Endodermal cell (in vitro differentiated cells): Measurements from ENCODE around the gene RGS7. TPM values are rescaled to one million over a fixed set of nuclear protein-coding genes. Genes with fewer than 3 reads are reported as not detected.

Source experiments
- DNase-seq: peaks from one replicate; pipeline ENCODE4 v3.0.0-alpha.2; 2017
- H3K27ac ChIP-seq: 2 replicates; pipeline ENCODE4 v1.5.1; 2013; ENCODE audit warnings: mild to moderate bottlenecking, low read depth, low read length, moderate library complexity
- H3K27me3 ChIP-seq: 2 replicates; pipeline ENCODE4 v1.6.1; 2013; ENCODE audit warnings: mild to moderate bottlenecking, low read length, moderate library complexity; ENCODE audit not compliant: insufficient read depth, control insufficient read depth, poor library complexity, severe bottlenecking
- H3K36me3 ChIP-seq: 2 replicates; pipeline ENCODE4 v1.7.0; 2013; ENCODE audit warnings: mild to moderate bottlenecking, low read length, moderate library complexity; ENCODE audit not compliant: control insufficient read depth, insufficient read depth
- H3K4me1 ChIP-seq: one replicate; pipeline ENCODE4 v1.7.0; 2013; ENCODE audit warnings: low read length; ENCODE audit not compliant: control insufficient read depth, insufficient read depth
- H3K4me3 ChIP-seq: 2 replicates; pipeline ENCODE4 v1.5.1; 2013; ENCODE audit warnings: mild to moderate bottlenecking, low read length, moderate library complexity
- H3K9ac ChIP-seq: 2 replicates; pipeline ENCODE4 v1.6.1; 2013; ENCODE audit warnings: mild to moderate bottlenecking, low read length, moderate library complexity; ENCODE audit not compliant: poor library complexity, severe bottlenecking; ENCODE audit errors: extremely low read depth
- H3K9me3 ChIP-seq: 2 replicates; pipeline ENCODE4 v1.6.1; 2013; ENCODE audit warnings: mild to moderate bottlenecking, low read length, moderate library complexity; ENCODE audit not compliant: control insufficient read depth
- H3K27ac Mint-ChIP-seq: 2 replicates; pipeline ENCODE4 v1.8.0; 2020; ENCODE audit warnings: mixed read lengths
- H3K27me3 Mint-ChIP-seq: 2 replicates; pipeline ENCODE4 v1.8.0; 2021; ENCODE audit warnings: mild to moderate bottlenecking, mixed read lengths; ENCODE audit not compliant: insufficient read depth
- H3K36me3 Mint-ChIP-seq: 2 replicates; pipeline ENCODE4 v1.8.0; 2020; ENCODE audit warnings: low read depth, mixed read lengths
- H3K4me1 Mint-ChIP-seq: 2 replicates; pipeline ENCODE4 v1.8.0; 2020; ENCODE audit warnings: mixed read lengths
- H3K4me3 Mint-ChIP-seq: 2 replicates; pipeline ENCODE4 v1.8.0; 2020; ENCODE audit warnings: mild to moderate bottlenecking, moderate library complexity, mixed read lengths
- H3K9me3 Mint-ChIP-seq: 2 replicates; pipeline ENCODE4 v1.8.0; 2020; ENCODE audit warnings: mild to moderate bottlenecking, mixed read lengths
- WGBS, 2 experiments: methylation state at CpG; one replicate each; pipeline versions ENCODE4 v1.1.5 to v1.1.7; 2013; ENCODE audit warnings: missing lambda C conversion rate in 2 of 2, mixed read lengths in 1 of 2; ENCODE audit not compliant: insufficient coverage in 1 of 2, insufficient read length in 1 of 2; 5-methylcytosine and 5-hydroxymethylcytosine counted together
- total RNA-seq, 2 donors: library from RNA; stranded (reverse); fragmentation: NEBNext Ultra II Directional in 1 of 2; extraction: Animal tissue kit (Norgen Biotek cat#: 25700) in 1 of 2; gene quantifications; 2 replicates in 1 of 2; 3 replicates in 1 of 2; pipeline ENCODE4 v1.2.1, GENCODE V29; 2021
- TF ChIP-seq, protein P1 (sequence below): fragments of 200-600 bp; sonication (generic); conservative IDR thresholded peaks from 2 replicates; pipeline ENCODE4 v1.5.0; 2021; ENCODE audit warnings: antibody characterized with exemption, mild to moderate bottlenecking

RGS7 gene
- total RNA-seq, 2 donors from 2014 or later = 1.0 to 1.1 TPM

DNA sequence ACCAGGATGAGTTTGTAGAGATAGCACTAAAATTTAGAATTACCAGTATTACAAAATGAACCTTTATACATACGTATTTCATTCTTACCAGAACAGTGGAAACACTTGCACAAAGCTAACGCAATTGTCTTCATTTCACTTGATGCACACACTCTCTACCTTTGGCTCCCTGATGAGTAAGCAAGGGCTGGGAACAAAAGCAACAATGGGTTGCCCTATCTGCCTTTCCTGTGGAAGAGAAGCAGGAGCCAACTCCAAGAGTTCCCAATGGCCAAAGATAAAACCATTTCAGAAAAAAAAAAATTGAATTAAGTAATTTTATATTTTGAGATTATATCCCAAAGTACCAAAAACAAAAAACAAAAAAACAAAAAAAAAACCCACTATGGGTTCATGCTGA lies 401.0 kb downstream of the RGS7 start:
- no peaks in the 10 kb centered on the region for H3K27me3 ChIP-seq
- no peaks in the 10 kb centered on the region for H3K36me3 ChIP-seq
- H3K4me1 ChIP-seq = no peaks in the 10 kb centered on the region
- no peaks in the 10 kb centered on the region for H3K27me3 Mint-ChIP-seq
- TF ChIP-seq, protein P1, sequence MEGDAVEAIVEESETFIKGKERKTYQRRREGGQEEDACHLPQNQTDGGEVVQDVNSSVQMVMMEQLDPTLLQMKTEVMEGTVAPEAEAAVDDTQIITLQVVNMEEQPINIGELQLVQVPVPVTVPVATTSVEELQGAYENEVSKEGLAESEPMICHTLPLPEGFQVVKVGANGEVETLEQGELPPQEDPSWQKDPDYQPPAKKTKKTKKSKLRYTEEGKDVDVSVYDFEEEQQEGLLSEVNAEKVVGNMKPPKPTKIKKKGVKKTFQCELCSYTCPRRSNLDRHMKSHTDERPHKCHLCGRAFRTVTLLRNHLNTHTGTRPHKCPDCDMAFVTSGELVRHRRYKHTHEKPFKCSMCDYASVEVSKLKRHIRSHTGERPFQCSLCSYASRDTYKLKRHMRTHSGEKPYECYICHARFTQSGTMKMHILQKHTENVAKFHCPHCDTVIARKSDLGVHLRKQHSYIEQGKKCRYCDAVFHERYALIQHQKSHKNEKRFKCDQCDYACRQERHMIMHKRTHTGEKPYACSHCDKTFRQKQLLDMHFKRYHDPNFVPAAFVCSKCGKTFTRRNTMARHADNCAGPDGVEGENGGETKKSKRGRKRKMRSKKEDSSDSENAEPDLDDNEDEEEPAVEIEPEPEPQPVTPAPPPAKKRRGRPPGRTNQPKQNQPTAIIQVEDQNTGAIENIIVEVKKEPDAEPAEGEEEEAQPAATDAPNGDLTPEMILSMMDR = no peak
- 44 to 45% methylated on average over 2 of the region's 2 CpGs for WGBS, 2 experiments
- H3K4me3 Mint-ChIP-seq = no peak overlapping the region
- DNase-seq = no peak
- no peaks in the 10 kb centered on the region for H3K9me3 ChIP-seq
- H3K36me3 Mint-ChIP-seq = no peaks in the 10 kb centered on the region
- no peak overlapping the region for H3K27ac Mint-ChIP-seq
- H3K4me1 Mint-ChIP-seq = no peaks in the 10 kb centered on the region
- H3K27ac ChIP-seq = no peak overlapping the region
- no peaks in the 10 kb centered on the region for H3K9me3 Mint-ChIP-seq
- no peak overlapping the region for H3K4me3 ChIP-seq
- H3K9ac ChIP-seq = no peak overlapping the region

DNA sequence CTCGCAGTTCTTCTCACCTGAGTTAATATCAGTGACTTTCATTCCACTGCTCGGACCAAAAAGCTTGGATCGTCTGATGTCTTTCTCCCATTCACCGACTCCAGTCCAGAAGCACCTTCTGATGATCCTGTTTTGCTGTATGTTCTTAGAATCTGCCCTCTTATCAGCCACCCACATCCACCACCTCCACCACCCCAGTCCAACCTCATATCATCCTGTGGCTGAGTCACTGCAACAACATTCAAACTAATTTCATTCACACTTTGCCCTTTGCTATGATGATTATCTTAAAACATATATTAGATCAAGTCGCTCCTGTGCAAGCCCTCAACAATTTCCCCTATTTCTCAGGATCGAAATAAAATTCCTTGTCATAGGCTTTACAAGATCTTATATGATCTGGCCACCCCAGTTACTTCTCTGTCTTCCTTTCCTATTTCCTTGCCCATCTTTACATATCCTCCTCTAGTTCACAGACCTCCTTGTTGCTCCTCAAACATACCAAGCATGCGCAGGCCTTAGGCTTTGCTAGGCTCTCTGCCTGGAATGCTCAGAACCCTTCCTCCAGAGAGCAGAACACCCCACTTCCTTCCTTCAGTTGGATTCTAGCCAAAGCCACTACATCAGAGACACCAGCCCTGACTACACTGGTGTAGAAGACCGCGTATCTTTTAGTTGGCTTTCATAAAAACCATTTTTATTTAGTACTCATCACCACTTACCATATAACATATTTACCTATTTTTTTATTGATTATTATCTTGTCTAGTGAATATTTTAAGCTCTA lies 409.4 kb downstream of the RGS7 start:
- Histone ChIP-seq H3K4me3 (no peak overlapping the region), H3K36me3 (no peaks in the 10 kb centered on the region)
- WGBS, 2 experiments = 94 to 95% methylated on average over 7 to 9 of the region's 9 CpGs

DNA sequence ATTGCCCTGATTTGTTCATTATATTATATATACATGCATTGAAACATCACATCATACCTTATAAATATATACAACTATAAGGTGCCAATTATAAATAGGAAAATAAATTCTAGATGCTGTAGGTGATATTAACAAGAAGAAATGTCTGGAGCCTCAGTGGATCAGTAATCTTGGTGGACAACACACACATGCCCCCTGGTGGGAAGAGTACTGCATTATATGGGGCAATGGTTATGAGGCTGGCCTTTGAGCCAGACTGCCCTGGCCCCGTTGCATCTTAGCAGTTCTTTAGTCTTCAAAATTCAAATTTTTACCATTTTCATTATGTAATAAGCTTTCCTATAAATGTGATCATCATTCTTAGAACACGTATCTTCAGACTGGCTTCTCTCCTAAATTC lies 410.1 kb downstream of the RGS7 start:
- peak; percentile 59 for DNase-seq
- no peaks in the 10 kb centered on the region for H3K4me1 Mint-ChIP-seq
- H3K36me3 ChIP-seq = no peaks in the 10 kb centered on the region
- no peaks in the 10 kb centered on the region for H3K4me1 ChIP-seq
- H3K4me3 ChIP-seq = no peak overlapping the region
- H3K27ac Mint-ChIP-seq = no peak overlapping the region
- no peak overlapping the region for H3K27ac ChIP-seq
- WGBS, 2 experiments = 88 to 91% methylated on average over 1 to 2 of the region's 2 CpGs
- no peaks in the 10 kb centered on the region for H3K9me3 ChIP-seq
- no peaks in the 10 kb centered on the region for H3K27me3 ChIP-seq
- TF ChIP-seq, protein P1 = peak; percentile 70
- no peak overlapping the region for H3K9ac ChIP-seq
- H3K27me3 Mint-ChIP-seq = no peaks in the 10 kb centered on the region
- H3K4me3 Mint-ChIP-seq = no peak overlapping the region
- no peaks in the 10 kb centered on the region for H3K9me3 Mint-ChIP-seq
- H3K36me3 Mint-ChIP-seq = no peaks in the 10 kb centered on the region

More for the DNA sequence above, 409.4 kb downstream of the RGS7 start:
- H3K4me3 Mint-ChIP-seq = no peak overlapping the region
- no peaks in the 10 kb centered on the region for H3K27me3 Mint-ChIP-seq
- H3K27ac ChIP-seq = no peak overlapping the region
- no peaks in the 10 kb centered on the region for H3K4me1 Mint-ChIP-seq
- no peaks in the 10 kb centered on the region for H3K9me3 Mint-ChIP-seq
- DNase-seq = no peak
- no peaks in the 10 kb centered on the region for H3K9me3 ChIP-seq
- H3K36me3 Mint-ChIP-seq = no peaks in the 10 kb centered on the region
- H3K9ac ChIP-seq = no peak overlapping the region
- no peak overlapping the region for H3K27ac Mint-ChIP-seq
- H3K27me3 ChIP-seq = no peaks in the 10 kb centered on the region
- TF ChIP-seq, protein P1 = no peak
- no peaks in the 10 kb centered on the region for H3K4me1 ChIP-seq
